CD14-positive monocyte (primary cell): ENCODE measurements around the gene CFAP43. TPM values are rescaled to one million over a fixed set of nuclear protein-coding genes. Genes with fewer than 3 reads are reported as not detected.
A peak's percentile ranks its signal among the peaks of the same experiment; 100 is the strongest.

ENCODE experiments used
- DNase-seq, 3 donors: peaks; one replicate each; pipeline ENCODE4 v3.0.0-alpha.2; 2011 to 2022
- H2AFZ ChIP-seq: 2 replicates; pipeline ENCODE4 v1.6.0; 2012; ENCODE audit warnings: mild to moderate bottlenecking, low read depth, low read length, inconsistent platforms; ENCODE audit not compliant: insufficient read depth, poor library complexity, severe bottlenecking
- H3K27ac ChIP-seq, 2 donors: 1 replicate in 1 of 2; 2 replicates in 1 of 2; pipeline ENCODE4 v1.5.1; 2012 to 2013; ENCODE audit warnings: low read length in 2 of 2, control low read depth in 1 of 2, inconsistent platforms in 1 of 2, low read depth in 1 of 2, mild to moderate bottlenecking in 1 of 2
- H3K27me3 ChIP-seq, 2 donors: one replicate each; pipeline versions ENCODE4 v1.6.0 to v1.6.1; 2011 to 2013; ENCODE audit warnings: low read length in 2 of 2; ENCODE audit not compliant: control insufficient read depth in 2 of 2, insufficient read depth in 2 of 2
- H3K36me3 ChIP-seq, 2 donors: replicated peaks in 1 of 2; 1 replicate in 1 of 2; 2 replicates in 1 of 2; pipeline versions ENCODE4 v1.5.1 to v1.6.1; 2012 to 2013; ENCODE audit warnings: low read length in 2 of 2, control low read depth in 1 of 2, inconsistent platforms in 1 of 2, mild to moderate bottlenecking in 1 of 2; ENCODE audit not compliant: insufficient read depth in 2 of 2, control insufficient read depth in 1 of 2
- H3K4me1 ChIP-seq, 2 donors: 1 replicate in 1 of 2; 2 replicates in 1 of 2; pipeline versions ENCODE4 v1.5.1 to v1.6.1; 2012 to 2013; ENCODE audit warnings: low read length in 2 of 2, control low read depth in 1 of 2, inconsistent platforms in 1 of 2, mild to moderate bottlenecking in 1 of 2, moderate library complexity in 1 of 2; ENCODE audit not compliant: insufficient read depth in 2 of 2, control insufficient read depth in 1 of 2
- H3K4me2 ChIP-seq: replicated peaks from 2 replicates; pipeline ENCODE3; 2012; ENCODE audit warnings: low read length, moderate library complexity, mild to moderate bottlenecking; ENCODE audit not compliant: poor library complexity, severe bottlenecking; ENCODE audit errors: extremely low read depth
- H3K4me3 ChIP-seq, 3 experiments: fragments of 200-600 bp in 1 of 3; sonication (generic) in 1 of 3; replicated peaks in 1 of 3; 1 replicate in 2 of 3; 2 replicates in 1 of 3; pipeline ENCODE4 v1.5.1; 2011 to 2013; ENCODE audit warnings: low read length in 3 of 3, mild to moderate bottlenecking in 3 of 3, control low read depth in 2 of 3, low read depth in 2 of 3, inconsistent platforms in 1 of 3, moderate library complexity in 1 of 3
- H3K79me2 ChIP-seq: 2 replicates; pipeline ENCODE4 v1.6.0; 2012; ENCODE audit warnings: mild to moderate bottlenecking, control low read depth, inconsistent platforms, low read length, moderate library complexity; ENCODE audit not compliant: insufficient read depth
- H3K9ac ChIP-seq: 2 replicates; pipeline ENCODE4 v1.6.0; 2017; ENCODE audit warnings: low read length, mild to moderate bottlenecking; ENCODE audit not compliant: insufficient read depth, poor library complexity, severe bottlenecking
- H3K9me3 ChIP-seq, 2 donors: replicated peaks in 1 of 2; 1 replicate in 1 of 2; 2 replicates in 1 of 2; pipeline versions ENCODE4 v1.5.1 to v1.6.1; 2012 to 2013; ENCODE audit warnings: low read length in 2 of 2, control low read depth in 1 of 2; ENCODE audit not compliant: control insufficient read depth in 1 of 2, insufficient read depth in 1 of 2
- H4K20me1 ChIP-seq: 2 replicates; pipeline ENCODE4 v1.6.0; 2012; ENCODE audit warnings: mild to moderate bottlenecking, low read length, control low read depth, moderate library complexity; ENCODE audit not compliant: insufficient read depth
- H3K27ac Mint-ChIP-seq, 7 donors: one replicate each; pipeline ENCODE4 v1.8.0; 2020; ENCODE audit warnings: mild to moderate bottlenecking in 7 of 7, mixed read lengths in 7 of 7, moderate library complexity in 6 of 7, inconsistent platforms in 2 of 7
- H3K27me3 Mint-ChIP-seq, 3 donors: one replicate each; pipeline ENCODE4 v1.8.0; 2021 to 2022; ENCODE audit warnings: low read depth in 3 of 3, mild to moderate bottlenecking in 3 of 3, mixed read lengths in 3 of 3, moderate library complexity in 3 of 3, inconsistent platforms in 1 of 3
- H3K36me3 Mint-ChIP-seq, 2 donors: one replicate each; pipeline ENCODE4 v1.8.0; 2020; ENCODE audit warnings: mixed read lengths in 2 of 2, inconsistent platforms in 1 of 2, mild to moderate bottlenecking in 1 of 2
- H3K4me1 Mint-ChIP-seq: one replicate; pipeline ENCODE4 v1.8.0; 2020; ENCODE audit warnings: mild to moderate bottlenecking, mixed read lengths
- H3K4me3 Mint-ChIP-seq, 2 donors: one replicate each; pipeline ENCODE4 v1.8.0; 2020; ENCODE audit warnings: mild to moderate bottlenecking in 2 of 2, mixed read lengths in 2 of 2, moderate library complexity in 1 of 2
- H3K9me3 Mint-ChIP-seq, 7 donors: one replicate each; pipeline ENCODE4 v1.8.0; 2020 to 2022; ENCODE audit warnings: mixed read lengths in 7 of 7, mild to moderate bottlenecking in 6 of 7, moderate library complexity in 6 of 7, inconsistent platforms in 2 of 7
- WGBS: methylation state at CpG from one replicate; pipeline ENCODE4 v1.1.5; 2013; ENCODE audit warnings: missing lambda C conversion rate; ENCODE audit not compliant: insufficient coverage; 5-methylcytosine and 5-hydroxymethylcytosine counted together
- intact Hi-C, 2 donors: fragments of 100-400 bp; cut with micrococcal nuclease; formaldehyde crosslinking; loops; one replicate each; pipeline versions ENCODE4 v1.15.0 to v1.15.1; 2023
- polyA plus RNA-seq, 3 donors: library from polyadenylated mRNA; depleted of rRNA in 1 of 3; unstranded in 2 of 3; stranded (reverse) in 1 of 3; fragments of 300-500 nt in 2 of 3; fragments of >200 nt in 1 of 3; fragmentation: Illumina TruSeq in 2 of 3; gene quantifications; 1 replicate in 2 of 3; 2 replicates in 1 of 3; pipeline ENCODE4 v1.2.3, GENCODE V29; 2012 to 2021
- TF ChIP-seq, protein P1 (sequence below): fragments of 200-600 bp; IDR thresholded peaks from one replicate; pipeline ENCODE4 v1.8.0; 2022; ENCODE audit warnings: antibody characterized with exemption, mild to moderate bottlenecking

CFAP43 gene
- polyA plus RNA-seq, 3 donors: 0.06 TPM; not detected in 2

DNA sequence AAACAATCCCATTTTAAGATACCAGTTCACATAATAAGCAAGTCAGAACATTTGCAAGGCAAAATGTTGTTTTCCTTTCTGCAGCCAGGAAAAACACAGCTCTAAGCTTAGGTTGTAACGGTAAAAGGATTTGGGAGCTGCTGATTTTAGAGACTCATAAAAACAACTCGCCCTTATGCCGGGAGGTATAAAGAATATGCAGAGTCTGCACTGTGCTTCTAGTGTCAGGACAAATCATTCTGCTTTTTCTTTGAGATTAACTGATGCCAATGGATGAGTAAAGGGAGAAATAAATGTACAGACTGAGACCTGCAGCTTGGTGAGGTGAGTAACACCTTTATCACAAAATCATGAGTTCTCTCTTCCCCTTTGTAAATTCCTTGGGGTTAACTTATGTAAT, 112.2 kb downstream of the CFAP43 start:
- Mint-ChIP-seq H3K4me1 (peaks cover 14% of the 10 kb centered on the region), H3K9me3 (no peaks in the 10 kb centered on the region), H3K36me3 (peaks cover 2 to 6% of the 10 kb centered on the region in 2 donors), H3K4me3 (no peak overlapping the region), H3K27ac (peak overlapping the region; percentile 98 to 100 (median 99)), H3K27me3 (peaks cover 0 to 5% (median 1%) of the 10 kb centered on the region in 3 donors)
- Histone ChIP-seq H3K79me2 (peaks cover 18% of the 10 kb centered on the region), H3K4me1 (peaks cover 12 to 18% of the 10 kb centered on the region in 2 donors), H3K9ac (peak overlapping the region; percentile 99), H3K4me3 (no peak overlapping the region), H3K36me3 (peaks cover 0 to under 1% of the 10 kb centered on the region in 2 donors), H2AFZ (peak overlapping the region; percentile 81), H4K20me1 (no peaks in the 10 kb centered on the region), H3K27me3 (no peaks in the 10 kb centered on the region), H3K9me3 (no peaks in the 10 kb centered on the region), H3K27ac (peak overlapping the region in 1 of 2 donors; percentile 100), H3K4me2 (no peak overlapping the region)
- peak in 2 of 3 donors; percentile 8 to 69 for DNase-seq
- intact Hi-C loops: loop anchor here (5.0 to 10.0 kb wide), 4 partner anchors 153 to 205 kb away; partner anchors contain the start of genes SLK (in 2 of the 2) and STN1 (in 2 of the 2)
- 100% methylated on average over 2 of the region's 3 CpGs for WGBS
- TF ChIP-seq, protein P1, sequence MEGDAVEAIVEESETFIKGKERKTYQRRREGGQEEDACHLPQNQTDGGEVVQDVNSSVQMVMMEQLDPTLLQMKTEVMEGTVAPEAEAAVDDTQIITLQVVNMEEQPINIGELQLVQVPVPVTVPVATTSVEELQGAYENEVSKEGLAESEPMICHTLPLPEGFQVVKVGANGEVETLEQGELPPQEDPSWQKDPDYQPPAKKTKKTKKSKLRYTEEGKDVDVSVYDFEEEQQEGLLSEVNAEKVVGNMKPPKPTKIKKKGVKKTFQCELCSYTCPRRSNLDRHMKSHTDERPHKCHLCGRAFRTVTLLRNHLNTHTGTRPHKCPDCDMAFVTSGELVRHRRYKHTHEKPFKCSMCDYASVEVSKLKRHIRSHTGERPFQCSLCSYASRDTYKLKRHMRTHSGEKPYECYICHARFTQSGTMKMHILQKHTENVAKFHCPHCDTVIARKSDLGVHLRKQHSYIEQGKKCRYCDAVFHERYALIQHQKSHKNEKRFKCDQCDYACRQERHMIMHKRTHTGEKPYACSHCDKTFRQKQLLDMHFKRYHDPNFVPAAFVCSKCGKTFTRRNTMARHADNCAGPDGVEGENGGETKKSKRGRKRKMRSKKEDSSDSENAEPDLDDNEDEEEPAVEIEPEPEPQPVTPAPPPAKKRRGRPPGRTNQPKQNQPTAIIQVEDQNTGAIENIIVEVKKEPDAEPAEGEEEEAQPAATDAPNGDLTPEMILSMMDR: no peak

DNA sequence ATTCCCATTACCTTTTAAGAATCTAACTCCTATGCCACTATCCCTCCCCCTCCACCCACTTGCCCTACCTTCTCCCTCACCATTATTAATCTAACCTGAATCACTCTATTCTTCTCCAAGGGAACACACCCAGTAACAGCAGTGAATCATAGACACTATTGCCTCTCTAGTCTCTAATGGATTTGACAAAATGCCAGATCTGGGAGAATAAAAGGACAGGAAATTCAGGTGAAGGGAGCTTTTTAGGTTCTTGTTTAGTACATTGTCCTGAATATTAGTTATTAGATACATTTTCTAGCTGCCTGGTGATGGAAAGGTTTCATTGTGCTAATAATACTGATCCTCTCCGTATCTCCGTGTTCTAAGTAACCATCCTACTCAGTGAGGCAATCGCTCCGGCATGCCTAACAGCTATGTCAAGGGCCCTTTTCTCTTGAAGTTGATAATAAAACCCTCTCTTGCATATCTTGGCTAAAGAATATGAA, 114.3 kb downstream of the CFAP43 start:
- Histone ChIP-seq H3K9me3 (no peaks in the 10 kb centered on the region), H3K36me3 (no peaks in the 10 kb centered on the region), H3K27me3 (no peaks in the 10 kb centered on the region), H3K4me3 (no peak overlapping the region), H3K4me1 (peaks cover 12 to 23% of the 10 kb centered on the region in 2 donors), H3K27ac (no peak overlapping the region), H2AFZ (peak overlapping the region; percentile 8), H3K79me2 (peaks cover 9% of the 10 kb centered on the region), H4K20me1 (no peaks in the 10 kb centered on the region), H3K9ac (no peak overlapping the region), H3K4me2 (no peak overlapping the region)
- WGBS: no CpG with 5 or more reads among the region's 4 CpGs
- Mint-ChIP-seq H3K36me3 (no peaks in the 10 kb centered on the region), H3K27me3 (peaks cover 0 to 5% (median 1%) of the 10 kb centered on the region in 3 donors), H3K4me1 (peaks cover 16% of the 10 kb centered on the region), H3K9me3 (no peaks in the 10 kb centered on the region), H3K4me3 (no peak overlapping the region), H3K27ac (no peak overlapping the region)
- no peak for DNase-seq
- intact Hi-C loops: no loop called here
- TF ChIP-seq, protein P1: no peak
